Panc1 (cell line): ENCODE results near the gene ONECUT2.

Experiments used
- CTCF ChIP-seq: fragments of 450-650 bp; IDR thresholded peaks from 2 replicates; pipeline ENCODE4 v1.5.1; 2017; ENCODE audit warnings: mild to moderate bottlenecking
- POLR2AphosphoS5 ChIP-seq: IDR thresholded peaks from 2 replicates; pipeline ENCODE4 v1.6.1; 2012; ENCODE audit warnings: mild to moderate bottlenecking, low read depth, low read length, moderate library complexity
- REST ChIP-seq, 2 experiments: IDR thresholded peaks; 2 replicates each; pipeline ENCODE4 v1.6.1; 2011 to 2012; ENCODE audit warnings: low read depth in 2 of 2, control low read depth in 1 of 2, low read length in 1 of 2, mild to moderate bottlenecking in 1 of 2, moderate library complexity in 1 of 2; ENCODE audit not compliant: insufficient read depth in 1 of 2
- SIN3A ChIP-seq: IDR thresholded peaks from 2 replicates; pipeline ENCODE4 v1.6.1; 2012; ENCODE audit warnings: low read depth, mild to moderate bottlenecking, low read length, moderate library complexity, borderline replicate concordance; ENCODE audit not compliant: insufficient read depth

- TF ChIP-seq CTCF (no peak), POLR2AphosphoS5 (no peak), SIN3A (no peak), REST (IDR thresholded peaks at IDR 0.05; ENCODE audit: insufficient read depth in 1 of 2, low read depth in 2 of 2, low read length in 1 of 2) (no peak)
Measured at GRCh38 chr18:57390044-57390443, 45.1 kb upstream of the ONECUT2 start.
